ENCODE data around the gene ZNF366. TPM values are rescaled to one million over a fixed set of nuclear protein-coding genes. Genes with fewer than 3 reads are reported as not detected.

The ZNF366 gene
- total RNA-seq, 2 donors from 2014 or later = not detected

GRCh38 chr5:72554897-72555296 lies 47.7 kb upstream of the ZNF366 start:
- H3K9me3 Mint-ChIP-seq = no peaks in the 10 kb centered on the region
- peaks cover 6% of the 10 kb centered on the region for H3K27me3 ChIP-seq (ENCODE audit: control insufficient read depth, insufficient read depth, low read length, poor library complexity, severe bottlenecking)
- H3K4me1 Mint-ChIP-seq = peaks cover 38% of the 10 kb centered on the region
- H3K9me3 ChIP-seq (ENCODE audit: control insufficient read depth, low read length) = no peaks in the 10 kb centered on the region
- WGBS, 2 experiments (ENCODE audit: insufficient coverage in 1 of 2, insufficient read length in 1 of 2) = 96 to 100% methylated on average over 1 of the region's 1 CpG
- peaks cover 20% of the 10 kb centered on the region for H3K27me3 Mint-ChIP-seq (ENCODE audit: insufficient read depth)
- no peak overlapping the region for H3K9ac ChIP-seq (ENCODE audit: extremely low read depth, low read length, poor library complexity, severe bottlenecking)
- no peak overlapping the region for H3K27ac ChIP-seq (ENCODE audit: low read depth, low read length)
- no peak overlapping the region for H3K4me3 Mint-ChIP-seq
- no peak overlapping the region for H3K4me3 ChIP-seq (ENCODE audit: low read length)
- no peak for DNase-seq
- no peak overlapping the region for H3K27ac Mint-ChIP-seq
- no peaks in the 10 kb centered on the region for H3K36me3 ChIP-seq (ENCODE audit: control insufficient read depth, insufficient read depth, low read length)
- H3K4me1 ChIP-seq (ENCODE audit: control insufficient read depth, insufficient read depth, low read length) = no peaks in the 10 kb centered on the region
- H3K36me3 Mint-ChIP-seq (ENCODE audit: low read depth) = no peaks in the 10 kb centered on the region
- no peak for TF ChIP-seq CTCF (conservative IDR thresholded peaks at IDR 0.05)

- H3K4me1 Mint-ChIP-seq = peaks cover 38% of the 10 kb centered on the region
- peaks cover 37% of the 10 kb centered on the region for H3K27me3 Mint-ChIP-seq (ENCODE audit: insufficient read depth)
- no peak overlapping the region for H3K4me3 Mint-ChIP-seq
- no peak overlapping the region for H3K27ac Mint-ChIP-seq
- Histone ChIP-seq H3K9ac (ENCODE audit: extremely low read depth, low read length, poor library complexity, severe bottlenecking) (no peak overlapping the region), H3K36me3 (ENCODE audit: control insufficient read depth, insufficient read depth, low read length) (no peaks in the 10 kb centered on the region), H3K9me3 (ENCODE audit: control insufficient read depth, low read length) (peaks cover 6% of the 10 kb centered on the region), H3K4me1 (ENCODE audit: control insufficient read depth, insufficient read depth, low read length) (no peaks in the 10 kb centered on the region), H3K27me3 (ENCODE audit: control insufficient read depth, insufficient read depth, low read length, poor library complexity, severe bottlenecking) (peaks cover 3% of the 10 kb centered on the region), H3K4me3 (ENCODE audit: low read length) (no peak overlapping the region), H3K27ac (ENCODE audit: low read depth, low read length) (no peak overlapping the region)
- 89 to 96% methylated on average over 5 of the region's 5 CpGs for WGBS, 2 experiments (ENCODE audit: insufficient coverage in 1 of 2, insufficient read length in 1 of 2)
- peaks cover 5% of the 10 kb centered on the region for H3K9me3 Mint-ChIP-seq
- no peak for TF ChIP-seq CTCF (conservative IDR thresholded peaks at IDR 0.05)
- no peaks in the 10 kb centered on the region for H3K36me3 Mint-ChIP-seq (ENCODE audit: low read depth)
- DNase-seq = no peak
Observed at GRCh38 chr5:72552041-72552557, 44.9 kb upstream of the ZNF366 start.

GRCh38 chr5:72550595-72550994 lies 43.4 kb upstream of the ZNF366 start:
- WGBS, 2 experiments (ENCODE audit: insufficient coverage in 1 of 2, insufficient read length in 1 of 2) = 92 to 94% methylated on average over 5 of the region's 5 CpGs

More at GRCh38 chr5:72550595-72550994, 43.4 kb upstream of the ZNF366 start:
- H3K4me3 ChIP-seq (ENCODE audit: low read length) = no peak overlapping the region
- Mint-ChIP-seq H3K4me1 (peaks cover 29% of the 10 kb centered on the region), H3K27me3 (ENCODE audit: insufficient read depth) (peaks cover 47% of the 10 kb centered on the region), H3K36me3 (ENCODE audit: low read depth) (no peaks in the 10 kb centered on the region), H3K4me3 (no peak overlapping the region), H3K27ac (no peak overlapping the region), H3K9me3 (peaks cover 15% of the 10 kb centered on the region)
- TF ChIP-seq CTCF (conservative IDR thresholded peaks at IDR 0.05) = no peak
- no peak overlapping the region for H3K27ac ChIP-seq (ENCODE audit: low read depth, low read length)
- H3K27me3 ChIP-seq (ENCODE audit: control insufficient read depth, insufficient read depth, low read length, poor library complexity, severe bottlenecking) = peaks cover 9% of the 10 kb centered on the region
- H3K9me3 ChIP-seq (ENCODE audit: control insufficient read depth, low read length) = peaks cover 11% of the 10 kb centered on the region
- DNase-seq = no peak
- no peaks in the 10 kb centered on the region for H3K36me3 ChIP-seq (ENCODE audit: control insufficient read depth, insufficient read depth, low read length)
- no peak overlapping the region for H3K9ac ChIP-seq (ENCODE audit: extremely low read depth, low read length, poor library complexity, severe bottlenecking)
- no peaks in the 10 kb centered on the region for H3K4me1 ChIP-seq (ENCODE audit: control insufficient read depth, insufficient read depth, low read length)

Data from endodermal cell (in vitro differentiated cells).